ENCODE data around the gene AFG1L.
"Not testable (repeated sequence)": the region's sequence is repeated elsewhere in the genome, so short reads cannot be mapped to it uniquely, and the experiment has no call there.

Gene AFG1L

GRCh38 chr6:108287373-108287772, 7.5 kb upstream of the AFG1L start:
- no peaks in the 10 kb centered on the region for H3K79me2 ChIP-seq (ENCODE audit: insufficient read depth, low read length)
- H3K36me3 ChIP-seq (ENCODE audit: insufficient read depth, low read length): no peaks in the 10 kb centered on the region
- H3K4me2 ChIP-seq (ENCODE audit: low read depth, low read length, poor library complexity, severe bottlenecking): peak overlapping the region; percentile 30
- H3F3A ChIP-seq (ENCODE audit: low read depth): peaks cover 4% of the 10 kb centered on the region; the same call in 1 of the 2 replicates
- no peaks in the 10 kb centered on the region for H3K9me3 ChIP-seq (ENCODE audit: insufficient read depth, low read depth, low read length)
- H2AFZ ChIP-seq (ENCODE audit: low read length): peak overlapping the region; percentile 67; the same call in 1 of the 2 replicates
- no peak for TF ChIP-seq EZH2phosphoT487 (IDR thresholded peaks at IDR 0.05; ENCODE audit: borderline replicate concordance)
- no peak for TF ChIP-seq CTCF (conservative IDR thresholded peaks at IDR 0.05; ENCODE audit: low read length)
- H3K4me1 ChIP-seq (ENCODE audit: insufficient read depth, low read length, poor library complexity, severe bottlenecking): peaks cover 12% of the 10 kb centered on the region
- H4K20me1 ChIP-seq (ENCODE audit: insufficient read depth, low read length, poor library complexity, severe bottlenecking): no peaks in the 10 kb centered on the region
- no peak overlapping the region for H3K4me3 ChIP-seq (ENCODE audit: low read length, poor library complexity, severe bottlenecking)
- H3K9me2 ChIP-seq (replicated peaks; ENCODE audit: low read depth, low read length): no peaks in the 10 kb centered on the region
- H3K9ac ChIP-seq (ENCODE audit: low read depth, low read length, poor library complexity, severe bottlenecking): no peak overlapping the region
- H3K27me3 ChIP-seq (ENCODE audit: insufficient read depth, low read length, poor library complexity, severe bottlenecking): no peaks in the 10 kb centered on the region

- Histone ChIP-seq H3K4me3 (ENCODE audit: low read length, poor library complexity, severe bottlenecking) (no peak overlapping the region), H2AFZ (ENCODE audit: low read length) (no peak overlapping the region), H3K9me3 (ENCODE audit: insufficient read depth, low read depth, low read length) (no peaks in the 10 kb centered on the region), H3K36me3 (ENCODE audit: insufficient read depth, low read length) (no peaks in the 10 kb centered on the region), H4K20me1 (ENCODE audit: insufficient read depth, low read length, poor library complexity, severe bottlenecking) (no peaks in the 10 kb centered on the region), H3K4me2 (ENCODE audit: low read depth, low read length, poor library complexity, severe bottlenecking) (no peak overlapping the region), H3K79me2 (ENCODE audit: insufficient read depth, low read length) (no peaks in the 10 kb centered on the region), H3K9me2 (replicated peaks; ENCODE audit: low read depth, low read length) (no peaks in the 10 kb centered on the region), H3F3A (ENCODE audit: low read depth) (peaks cover 7% of the 10 kb centered on the region; the same call in 1 of the 2 replicates), H3K9ac (ENCODE audit: low read depth, low read length, poor library complexity, severe bottlenecking) (no peak overlapping the region), H3K4me1 (ENCODE audit: insufficient read depth, low read length, poor library complexity, severe bottlenecking) (peaks cover 15% of the 10 kb centered on the region), H3K27me3 (ENCODE audit: insufficient read depth, low read length, poor library complexity, severe bottlenecking) (no peaks in the 10 kb centered on the region)
- TF ChIP-seq EZH2phosphoT487 (IDR thresholded peaks at IDR 0.05; ENCODE audit: borderline replicate concordance) (no peak), CTCF (conservative IDR thresholded peaks at IDR 0.05; ENCODE audit: low read length) (no peak)
Observed at GRCh38 chr6:108288742-108289141, 6.1 kb upstream of the AFG1L start.

- peaks cover 23% of the 10 kb centered on the region for H3K4me1 ChIP-seq (ENCODE audit: insufficient read depth, low read length, poor library complexity, severe bottlenecking)
- no peak overlapping the region for H3K4me3 ChIP-seq (ENCODE audit: low read length, poor library complexity, severe bottlenecking)
- peaks cover 14% of the 10 kb centered on the region for H3K79me2 ChIP-seq (ENCODE audit: insufficient read depth, low read length)
- H3K9ac ChIP-seq (ENCODE audit: low read depth, low read length, poor library complexity, severe bottlenecking): no peak overlapping the region
- H3K27me3 ChIP-seq (ENCODE audit: insufficient read depth, low read length, poor library complexity, severe bottlenecking): no peaks in the 10 kb centered on the region
- TF ChIP-seq CTCF (conservative IDR thresholded peaks at IDR 0.05; ENCODE audit: low read length) (no peak), EZH2phosphoT487 (IDR thresholded peaks at IDR 0.05; ENCODE audit: borderline replicate concordance) (no peak)
- no peaks in the 10 kb centered on the region for H3K9me2 ChIP-seq (replicated peaks; ENCODE audit: low read depth, low read length)
- no peak overlapping the region for H2AFZ ChIP-seq (ENCODE audit: low read length)
- H3K4me2 ChIP-seq (ENCODE audit: low read depth, low read length, poor library complexity, severe bottlenecking): no peak overlapping the region
- no peaks in the 10 kb centered on the region for H3K9me3 ChIP-seq (ENCODE audit: insufficient read depth, low read depth, low read length)
- H4K20me1 ChIP-seq (ENCODE audit: insufficient read depth, low read length, poor library complexity, severe bottlenecking): no peaks in the 10 kb centered on the region
- H3K36me3 ChIP-seq (ENCODE audit: insufficient read depth, low read length): no peaks in the 10 kb centered on the region
- H3F3A ChIP-seq (ENCODE audit: low read depth): peaks cover 7% of the 10 kb centered on the region; the same call in 1 of the 2 replicates
Observed at GRCh38 chr6:108291091-108291490, 3.8 kb upstream of the AFG1L start.

GRCh38 chr6:108292561-108292960, 2.3 kb upstream of the AFG1L start:
- not testable (repeated sequence) for H3K4me2 ChIP-seq (ENCODE audit: low read depth, low read length, poor library complexity, severe bottlenecking); H3K36me3 ChIP-seq (ENCODE audit: insufficient read depth, low read length); H3K9me3 ChIP-seq (ENCODE audit: insufficient read depth, low read depth, low read length); H3K27me3 ChIP-seq (ENCODE audit: insufficient read depth, low read length, poor library complexity, severe bottlenecking); H2AFZ ChIP-seq (ENCODE audit: low read length); H3K9ac ChIP-seq (ENCODE audit: low read depth, low read length, poor library complexity, severe bottlenecking); H3K9me2 ChIP-seq (replicated peaks; ENCODE audit: low read depth, low read length); H4K20me1 ChIP-seq (ENCODE audit: insufficient read depth, low read length, poor library complexity, severe bottlenecking); H3K4me3 ChIP-seq (ENCODE audit: low read length, poor library complexity, severe bottlenecking); H3F3A ChIP-seq (ENCODE audit: low read depth)
- peaks cover 24% of the 10 kb centered on the region for H3K79me2 ChIP-seq (ENCODE audit: insufficient read depth, low read length)
- H3K4me1 ChIP-seq (ENCODE audit: insufficient read depth, low read length, poor library complexity, severe bottlenecking): peaks cover 23% of the 10 kb centered on the region

All from Loucy (cell line).